HG02759 (cell line): Measurements from ENCODE around the gene SPARCL1.
A peak's percentile ranks its signal among the peaks of the same experiment; 100 is the strongest.
"Not testable (repeated sequence)": the region's sequence is repeated elsewhere in the genome, so short reads cannot be mapped to it uniquely, and the experiment has no call there.

ENCODE experiments used
- ATAC-seq: cut with Tn5 transposase; IDR thresholded peaks from one replicate; pipeline ENCODE4 v1.9.1; 2021; ENCODE audit warnings: mild to moderate bottlenecking, moderate library complexity; ENCODE audit not compliant: unreplicated experiment

The SPARCL1 gene

GRCh38 chr4:87529187-87529586, at the start of gene SPARCL1:
Gene SPARCL1 (minus strand): TSS chr4:87529376. CDS start chr4:87499574, 29,802 bp downstream.
- ATAC-seq: no peak

- ATAC-seq: no peak
Observed at GRCh38 chr4:87575983-87576382, 46.8 kb upstream of the SPARCL1 start.

- ATAC-seq: no peak
Observed at GRCh38 chr4:87575408-87575807, 46.2 kb upstream of the SPARCL1 start.

GRCh38 chr4:87574996-87575395, 45.8 kb upstream of the SPARCL1 start:
- no peak for ATAC-seq

- not testable (repeated sequence) for ATAC-seq
Observed at GRCh38 chr4:87574376-87574775, 45.2 kb upstream of the SPARCL1 start.

GRCh38 chr4:87570290-87570805, 41.2 kb upstream of the SPARCL1 start:
- no peak for ATAC-seq

- no peak for ATAC-seq
Observed at GRCh38 chr4:87567191-87567590, 38.0 kb upstream of the SPARCL1 start.

- ATAC-seq: no peak
Observed at GRCh38 chr4:87566276-87566675, 37.1 kb upstream of the SPARCL1 start.

GRCh38 chr4:87565746-87566145, 36.6 kb upstream of the SPARCL1 start:
- no peak for ATAC-seq

- ATAC-seq: no peak
Observed at GRCh38 chr4:87560802-87561201, 31.6 kb upstream of the SPARCL1 start.

- ATAC-seq: peak; percentile 99
Observed at GRCh38 chr4:87559090-87559837, 30.1 kb upstream of the SPARCL1 start.

GRCh38 chr4:87557348-87557747, 28.2 kb upstream of the SPARCL1 start:
- no peak for ATAC-seq

GRCh38 chr4:87555773-87556619, 26.8 kb upstream of the SPARCL1 start:
- ATAC-seq: no peak

- no peak for ATAC-seq
Observed at GRCh38 chr4:87553182-87553581, 24.0 kb upstream of the SPARCL1 start.

GRCh38 chr4:87551361-87551760, 22.2 kb upstream of the SPARCL1 start:
- no peak for ATAC-seq

- ATAC-seq: no peak
Observed at GRCh38 chr4:87547016-87547708, 18.0 kb upstream of the SPARCL1 start.

GRCh38 chr4:87545052-87545451, 15.9 kb upstream of the SPARCL1 start:
- no peak for ATAC-seq

GRCh38 chr4:87543835-87544461, 14.8 kb upstream of the SPARCL1 start:
- ATAC-seq: no peak

GRCh38 chr4:87542734-87543312, 13.6 kb upstream of the SPARCL1 start:
- no peak for ATAC-seq

GRCh38 chr4:87541956-87542709, 13.0 kb upstream of the SPARCL1 start:
- no peak for ATAC-seq
